ENCODE measurements around the gene TMEM168.
A peak's percentile ranks its signal among the peaks of the same experiment; 100 is the strongest.
"Not testable (repeated sequence)": the region's sequence is repeated elsewhere in the genome, so short reads cannot be mapped to it uniquely, and the experiment has no call there.

Gene TMEM168

DNA sequence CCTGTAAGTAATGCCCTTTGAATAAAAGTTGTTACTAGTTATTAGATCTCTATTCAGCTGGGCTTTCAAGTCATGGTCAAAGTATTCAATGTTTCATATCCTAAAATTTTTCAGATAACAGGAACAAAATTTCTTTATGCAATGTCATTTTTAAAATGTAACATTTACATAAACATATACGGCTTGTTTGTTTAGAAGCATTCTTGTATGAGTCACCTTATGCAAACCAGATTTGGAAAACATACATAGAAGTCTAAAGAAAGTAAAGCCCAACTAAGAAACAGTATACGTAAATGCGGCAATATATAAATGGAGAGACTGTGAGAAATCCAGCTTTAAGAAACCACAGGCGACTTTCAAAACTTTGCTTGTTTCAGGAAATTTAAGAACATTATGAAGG lies 10.5 kb downstream of the TMEM168 start:
- DNase-seq (ENCODE audit: low read depth), result no peak

- DNase-seq (ENCODE audit: low read depth), result no peak
These were observed 12.8 kb downstream of the TMEM168 start for GRCh38 chr7:112777406-112777805.

DNA sequence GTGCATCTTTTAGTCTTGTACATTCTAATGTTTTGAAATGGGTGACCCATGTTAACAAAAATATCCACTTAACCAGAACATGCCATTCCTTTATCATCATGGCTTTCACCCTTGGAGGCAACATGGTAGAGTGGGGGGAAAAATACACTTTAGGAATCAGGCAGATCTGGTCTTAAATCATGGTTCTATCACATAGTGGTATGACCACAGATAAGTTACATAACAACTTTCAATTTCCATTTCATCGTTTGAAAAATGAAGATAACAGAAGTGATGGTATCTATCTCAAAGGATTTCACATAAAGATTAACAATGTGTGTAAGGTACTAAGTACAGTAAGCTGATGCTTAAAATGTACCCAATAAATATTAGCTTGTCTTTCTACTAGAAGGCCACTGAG lies 19.0 kb downstream of the TMEM168 start:
- DNase-seq (ENCODE audit: low read depth), result no peak

- no peak for DNase-seq (ENCODE audit: low read depth)
These were observed 20.1 kb downstream of the TMEM168 start for GRCh38 chr7:112770051-112770450.

GRCh38 chr7:112765105-112765504 lies 25.1 kb downstream of the TMEM168 start:
- DNase-seq (ENCODE audit: low read depth), result no peak

DNA sequence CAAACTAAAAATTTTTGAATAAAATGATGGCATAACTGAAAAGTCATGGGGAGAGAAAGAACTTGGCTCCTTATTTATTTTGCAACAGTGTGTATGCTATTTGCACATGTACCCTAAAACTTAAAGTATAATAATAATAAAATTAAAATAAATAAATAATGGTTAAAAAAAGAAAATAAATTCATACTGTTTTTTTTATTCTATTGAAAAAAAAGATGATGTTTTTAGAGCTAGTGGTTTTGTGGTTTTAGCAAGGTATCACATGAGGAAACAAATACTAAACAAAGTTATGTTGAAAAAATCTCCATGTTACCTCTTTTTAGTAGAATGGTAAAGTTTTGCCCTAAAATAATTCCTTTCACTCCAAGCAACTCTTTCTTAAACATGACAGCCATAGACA lies 26.2 kb downstream of the TMEM168 start:
- DNase-seq (ENCODE audit: low read depth), result no peak

- no peak for DNase-seq (ENCODE audit: low read depth)
These were observed 26.9 kb downstream of the TMEM168 start for GRCh38 chr7:112763298-112763697.

DNA sequence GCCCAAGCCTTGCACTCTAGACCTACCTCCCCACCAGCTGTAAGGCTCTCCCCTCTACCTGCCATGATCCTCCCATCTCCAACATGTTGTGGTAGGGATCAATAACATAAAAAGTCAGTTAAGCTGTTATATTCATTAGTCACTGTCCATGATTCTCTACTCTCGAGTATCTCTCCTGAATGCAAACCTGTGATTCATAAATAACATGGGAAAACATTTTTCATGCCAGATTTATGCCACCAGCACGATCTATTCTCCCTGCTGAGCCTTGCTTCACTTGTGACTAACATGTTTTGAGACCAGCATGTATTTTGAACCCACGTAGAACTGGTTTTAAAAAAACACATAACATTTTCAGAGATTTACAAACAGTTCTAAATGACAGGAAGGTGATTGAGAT lies 30.3 kb downstream of the TMEM168 start:
- no peak for DNase-seq (ENCODE audit: low read depth)

DNA sequence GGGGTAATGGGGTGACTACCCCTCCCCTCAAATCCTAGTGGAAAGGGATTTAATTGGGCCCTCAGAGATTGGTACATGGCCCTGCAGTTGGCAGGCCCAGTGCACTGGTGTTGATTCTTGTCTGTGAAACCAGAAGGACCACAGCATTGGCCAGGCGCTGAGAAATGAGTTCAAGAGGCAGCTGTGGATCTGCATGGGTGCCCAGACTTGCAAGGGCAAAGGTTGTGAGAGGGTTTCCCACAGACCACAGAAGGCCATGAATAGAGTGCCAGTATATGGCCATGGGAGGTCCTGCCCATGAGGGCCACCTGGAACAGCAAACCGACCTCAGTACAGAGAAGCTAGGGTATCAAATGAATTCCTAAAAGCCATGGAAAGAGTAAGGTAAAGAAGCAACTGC lies 32.9 kb downstream of the TMEM168 start:
- no peak for DNase-seq (ENCODE audit: low read depth)

- DNase-seq (ENCODE audit: low read depth), result no peak
These were observed 36.9 kb downstream of the TMEM168 start for GRCh38 chr7:112753298-112753697.

DNA sequence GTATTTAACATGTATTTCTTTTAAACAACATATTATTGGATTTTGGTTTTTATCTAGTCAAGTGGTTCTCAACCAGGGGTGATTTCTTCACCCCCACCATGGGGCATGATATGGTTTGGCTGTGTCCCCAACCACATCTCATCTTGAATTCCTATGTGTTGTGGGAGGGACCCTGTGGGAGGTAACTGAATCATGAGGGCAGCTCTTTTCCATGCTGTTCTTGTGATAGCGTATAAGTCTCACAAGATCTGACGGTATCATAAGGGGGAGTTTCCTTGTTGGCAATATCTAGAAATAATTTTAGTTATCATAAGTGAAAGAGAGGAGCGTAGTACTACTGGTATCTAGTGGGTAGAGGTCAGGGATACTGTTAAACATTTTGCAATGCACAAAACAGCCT lies 37.6 kb downstream of the TMEM168 start:
- no peak for DNase-seq (ENCODE audit: low read depth)

GRCh38 chr7:112749775-112750174 lies 40.4 kb downstream of the TMEM168 start:
- no peak for DNase-seq (ENCODE audit: low read depth)

DNA sequence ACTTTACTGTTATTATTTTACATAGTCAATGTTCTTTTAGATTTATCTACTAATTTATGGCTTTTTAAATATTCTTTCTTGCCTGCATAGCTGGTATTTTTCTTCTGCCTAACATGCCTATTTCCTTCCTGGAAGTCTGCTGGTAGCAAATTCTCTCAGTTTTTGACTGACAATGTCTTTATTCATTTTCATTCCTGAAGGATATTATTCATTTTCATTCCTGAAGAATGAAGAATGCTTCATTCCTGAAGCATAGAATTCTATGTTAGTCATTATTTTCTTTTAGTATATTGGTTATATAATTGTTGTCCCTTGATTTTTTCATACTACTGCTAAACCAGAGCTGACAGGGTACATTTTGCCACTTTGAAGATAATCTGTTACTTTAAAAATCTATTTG lies 41.8 kb downstream of the TMEM168 start:
- no peak for DNase-seq (ENCODE audit: low read depth)

DNA sequence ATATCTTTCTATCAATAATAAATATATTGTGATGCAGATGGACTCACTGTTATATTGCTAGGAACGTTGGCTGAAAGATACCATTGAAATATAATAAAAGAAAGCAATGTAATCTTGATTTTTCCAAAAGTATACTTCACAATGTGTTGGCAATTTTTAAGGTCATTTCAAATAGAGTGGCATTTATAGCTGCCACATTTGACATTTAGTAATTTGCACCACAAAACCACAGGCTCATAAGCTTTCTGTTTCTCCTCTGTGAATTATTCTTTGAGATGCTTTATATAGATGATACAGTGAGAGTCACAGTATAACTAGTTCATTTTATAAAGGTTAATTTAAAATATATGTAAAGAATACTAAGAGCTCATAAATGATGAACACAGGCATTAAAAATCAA lies 44.6 kb downstream of the TMEM168 start:
- DNase-seq (ENCODE audit: low read depth), result no peak

DNA sequence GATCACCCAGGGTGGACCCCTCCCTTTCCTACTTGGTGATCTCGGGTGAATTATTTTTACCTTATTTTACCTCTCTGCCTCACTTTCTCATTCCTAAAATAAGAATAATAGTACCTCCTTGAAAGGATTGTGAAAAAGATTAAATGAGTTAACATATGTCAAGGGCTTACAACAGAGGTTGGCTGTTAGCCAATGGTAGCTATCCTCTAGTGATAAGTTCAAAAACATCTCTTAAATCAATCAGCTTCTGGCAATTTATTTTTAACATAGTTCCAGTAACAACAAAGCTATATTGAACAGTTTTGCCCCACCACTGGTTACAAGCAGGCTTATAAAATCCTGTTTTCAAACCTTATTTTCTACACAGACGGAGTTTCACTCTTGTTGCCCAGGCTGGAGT lies 45.4 kb downstream of the TMEM168 start:
- DNase-seq (ENCODE audit: low read depth), result no peak

DNA sequence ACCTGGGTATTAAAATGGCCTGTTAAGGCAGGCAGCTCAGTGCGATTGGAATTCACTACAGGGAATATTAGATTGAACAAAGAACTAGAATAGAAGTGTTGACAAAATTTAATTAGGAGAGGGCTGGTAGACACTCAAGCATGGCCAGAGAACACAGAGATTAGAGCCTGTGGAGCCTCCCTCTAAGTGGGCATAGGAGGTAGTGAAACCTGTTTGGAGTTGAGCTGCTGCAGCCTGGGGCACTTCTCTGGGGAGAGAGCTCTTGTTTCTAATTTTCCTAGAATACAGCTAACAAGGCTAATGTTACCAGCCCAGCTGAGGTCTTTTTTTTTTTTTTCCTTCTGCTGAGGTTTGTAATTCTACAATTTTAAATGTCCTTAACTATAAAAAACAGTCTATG lies 46.4 kb downstream of the TMEM168 start:
- DNase-seq (ENCODE audit: low read depth), result no peak

DNA sequence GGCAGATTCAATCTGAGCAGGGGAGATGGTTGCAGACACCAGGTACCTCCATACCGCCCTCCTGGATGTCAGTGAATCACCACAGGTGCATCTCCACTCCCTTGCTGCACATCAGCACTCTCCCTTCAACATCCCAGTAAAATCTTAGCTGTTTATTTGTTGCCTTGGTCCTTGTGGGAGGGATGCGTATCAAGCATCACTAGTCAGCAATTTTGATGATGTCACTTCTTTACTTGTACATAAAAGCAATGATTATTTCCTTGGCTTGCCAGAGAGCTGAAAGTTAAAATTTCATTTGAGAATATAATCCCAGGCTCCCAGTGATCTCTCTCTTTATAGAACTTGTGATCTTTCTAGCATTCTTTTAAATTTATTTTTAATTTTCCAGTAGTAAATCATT lies 49.5 kb downstream of the TMEM168 start:
- DNase-seq (ENCODE audit: low read depth), result no peak

- no peak for DNase-seq (ENCODE audit: low read depth)
These were observed 50.6 kb downstream of the TMEM168 start for GRCh38 chr7:112739436-112740180.

DNA sequence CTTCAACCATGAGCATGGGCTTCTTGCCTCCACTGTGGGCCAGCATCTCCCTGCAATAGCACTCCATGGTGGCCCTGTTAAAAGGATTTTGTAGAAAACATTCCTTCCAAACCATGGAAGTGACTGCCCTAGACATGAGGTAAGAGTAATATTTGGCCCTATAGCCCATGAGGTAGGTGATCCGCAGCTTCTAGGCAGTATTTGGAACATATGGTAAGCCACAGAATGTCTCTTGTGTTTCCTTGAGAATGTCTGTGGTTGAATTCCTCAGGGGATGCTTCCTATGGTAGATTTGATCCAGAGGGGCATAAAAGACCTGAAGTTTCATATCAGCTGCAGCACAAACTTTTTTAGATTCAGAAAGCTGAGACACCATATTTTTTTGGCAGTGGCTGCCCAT lies 54.9 kb downstream of the TMEM168 start:
- no peak for DNase-seq (ENCODE audit: low read depth)

GRCh38 chr7:112731324-112731723 lies 58.9 kb downstream of the TMEM168 start:
- DNase-seq (ENCODE audit: low read depth), result not testable (repeated sequence)

DNA sequence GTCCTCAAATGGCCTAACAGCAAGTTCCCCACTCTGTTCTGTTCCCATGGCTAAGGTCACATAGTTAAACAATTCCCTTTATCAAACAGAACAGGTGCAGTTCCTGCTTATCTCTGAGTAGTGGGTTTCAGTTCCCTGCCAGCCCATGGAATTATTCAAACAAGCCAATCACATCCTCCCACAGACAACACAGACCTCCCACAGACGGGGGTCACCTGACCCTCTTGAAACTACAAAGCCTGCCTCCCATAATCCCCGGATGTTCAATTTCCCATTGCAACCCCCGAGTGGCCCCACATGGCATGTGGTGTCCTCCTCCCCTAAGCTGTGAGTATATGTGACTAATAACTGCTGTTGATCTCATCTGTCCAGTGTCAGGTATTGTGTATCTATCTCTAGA lies 64.1 kb downstream of the TMEM168 start:
- no peak for DNase-seq (ENCODE audit: low read depth)

- DNase-seq (ENCODE audit: low read depth), result peak; percentile 41
These were observed 66.8 kb downstream of the TMEM168 start for GRCh38 chr7:112723416-112723815.

DNA sequence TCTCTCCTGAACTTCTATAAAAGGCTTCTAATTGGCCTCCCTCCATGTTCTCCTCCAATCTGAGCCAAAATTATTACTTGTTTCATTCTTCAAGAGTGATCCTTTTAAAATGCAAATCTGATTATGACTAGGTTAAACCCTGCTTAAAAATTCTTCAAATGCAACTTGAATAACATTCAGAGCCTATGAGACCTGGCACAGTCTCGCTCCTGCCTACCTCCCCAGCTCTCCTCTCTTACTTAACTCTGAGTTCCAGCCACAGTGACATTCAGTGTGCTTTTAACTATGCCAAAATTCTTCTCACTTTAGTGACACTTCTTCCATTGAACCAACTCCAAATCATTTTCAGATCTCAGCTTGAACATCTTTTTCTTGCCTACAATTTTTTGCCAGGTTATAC lies 68.8 kb downstream of the TMEM168 start:
- no peak for DNase-seq (ENCODE audit: low read depth)

- no peak for DNase-seq (ENCODE audit: low read depth)
These were observed 74.7 kb downstream of the TMEM168 start for GRCh38 chr7:112715525-112715924.

- no peak for DNase-seq (ENCODE audit: low read depth)
These were observed 75.3 kb downstream of the TMEM168 start for GRCh38 chr7:112714917-112715316.

Measured in HS-5 (cell line).